DMS79 (cell line): ENCODE measurements around the gene GANC.
"Not testable (repeated sequence)": the region's sequence is repeated elsewhere in the genome, so short reads cannot be mapped to it uniquely, and the experiment has no call there.

Experiments
- DNase-seq: peaks from one replicate; lab custom pipeline; 2025; lab: John Stamatoyannopoulos, UW

Gene GANC

DNA sequence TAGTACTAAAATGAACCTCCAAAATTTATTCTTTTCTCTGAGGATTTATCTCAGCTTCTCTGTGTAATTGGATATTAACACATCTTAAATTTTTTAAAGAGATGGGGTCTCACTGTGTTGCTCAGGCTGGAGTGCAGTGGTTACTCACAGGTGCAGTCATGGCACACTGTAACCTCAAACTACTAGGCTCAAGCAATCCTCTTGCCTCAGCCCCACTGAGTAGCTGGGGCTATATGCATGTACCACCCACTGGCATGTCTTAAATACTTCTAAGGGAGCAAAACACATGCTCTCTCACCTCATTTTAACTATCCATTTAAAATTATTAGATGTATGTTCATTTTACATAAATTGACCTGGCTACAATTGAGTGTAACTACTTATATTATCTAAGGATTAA lies 11.6 kb downstream of the GANC start:
- no peak for DNase-seq

DNA sequence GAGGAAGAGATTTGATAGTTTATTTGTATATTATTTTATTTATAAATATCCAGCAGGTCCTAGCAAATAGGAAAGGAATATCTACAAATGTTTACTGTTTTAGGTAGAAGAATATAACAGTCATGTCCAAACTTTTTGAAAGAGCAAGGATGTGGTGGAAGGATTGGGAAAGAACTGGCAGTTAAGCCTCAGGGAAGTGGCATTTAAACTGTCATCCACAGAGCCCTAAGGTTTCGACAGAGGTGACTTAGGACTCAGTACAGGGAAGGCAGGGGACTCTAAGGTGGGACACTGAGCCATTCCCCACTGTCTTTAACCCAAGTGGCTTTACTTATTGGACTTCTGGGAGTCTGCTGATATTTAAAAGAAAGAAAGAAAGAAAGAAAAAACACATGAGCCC lies 12.0 kb downstream of the GANC start:
- DNase-seq, result no peak

DNA sequence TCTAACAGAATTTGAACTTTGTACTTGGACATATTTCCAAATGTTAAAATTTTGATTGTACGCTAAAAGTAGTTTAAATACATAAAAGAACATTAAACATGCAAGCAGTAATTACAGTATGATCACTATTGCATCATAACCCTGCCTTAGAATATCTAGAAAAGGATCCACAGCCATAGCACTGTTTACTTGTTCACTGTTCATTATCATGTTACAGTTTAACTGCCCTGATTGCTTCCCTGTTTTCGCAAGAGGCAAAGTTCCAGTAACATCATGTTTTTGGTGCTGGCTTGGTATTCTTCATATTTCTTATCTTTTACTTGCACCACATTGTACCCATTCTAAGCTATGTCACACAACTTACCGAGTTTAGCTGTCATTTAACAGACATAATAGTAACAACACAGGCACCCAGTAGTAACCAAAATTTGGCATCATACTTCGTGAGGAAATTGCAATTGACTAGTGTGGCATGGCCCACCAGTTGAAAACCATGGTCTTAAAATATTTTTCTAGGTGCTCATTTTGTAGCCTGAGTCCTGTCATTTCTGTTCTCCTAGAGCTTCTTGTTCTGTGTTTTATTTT lies 13.5 kb downstream of the GANC start:
- DNase-seq, result no peak

DNA sequence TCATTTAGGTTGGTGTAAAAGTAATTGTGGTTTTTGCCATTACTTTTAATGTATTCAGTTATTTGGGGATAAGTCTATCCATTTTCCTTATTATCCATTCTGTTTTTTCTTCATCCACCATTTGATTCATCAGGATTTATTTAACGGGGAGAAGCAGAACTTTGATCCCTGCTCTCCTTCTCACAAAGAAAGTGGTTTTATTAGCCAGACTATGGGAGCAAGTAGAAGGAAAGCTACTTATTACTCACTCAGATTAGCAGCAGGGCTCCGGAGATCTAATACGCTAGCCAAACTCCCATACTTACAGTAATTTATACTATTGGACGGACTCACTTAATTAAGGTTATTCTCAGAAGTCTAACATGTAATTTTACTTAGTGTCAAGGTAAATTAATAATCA lies 14.9 kb downstream of the GANC start:
- DNase-seq, result no peak

DNA sequence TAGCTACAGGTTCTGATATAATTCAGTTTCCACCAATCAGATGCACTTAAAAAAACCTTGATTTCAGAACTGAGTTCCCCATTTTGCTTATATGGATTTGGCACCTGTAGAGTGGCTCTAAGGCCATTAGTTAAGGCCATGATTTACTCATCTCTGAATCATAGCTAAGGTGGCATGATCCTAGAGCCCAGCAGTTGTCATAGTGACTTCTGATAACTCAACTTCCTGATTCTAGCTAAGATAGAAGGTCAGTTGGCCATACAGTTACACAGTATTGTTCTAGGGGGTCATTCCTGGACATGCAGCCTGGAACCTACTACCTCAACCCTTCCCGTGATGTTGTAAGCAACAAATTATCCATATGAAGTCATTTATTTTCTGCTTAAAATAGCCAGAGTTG lies 16.2 kb downstream of the GANC start:
- no peak for DNase-seq

DNA sequence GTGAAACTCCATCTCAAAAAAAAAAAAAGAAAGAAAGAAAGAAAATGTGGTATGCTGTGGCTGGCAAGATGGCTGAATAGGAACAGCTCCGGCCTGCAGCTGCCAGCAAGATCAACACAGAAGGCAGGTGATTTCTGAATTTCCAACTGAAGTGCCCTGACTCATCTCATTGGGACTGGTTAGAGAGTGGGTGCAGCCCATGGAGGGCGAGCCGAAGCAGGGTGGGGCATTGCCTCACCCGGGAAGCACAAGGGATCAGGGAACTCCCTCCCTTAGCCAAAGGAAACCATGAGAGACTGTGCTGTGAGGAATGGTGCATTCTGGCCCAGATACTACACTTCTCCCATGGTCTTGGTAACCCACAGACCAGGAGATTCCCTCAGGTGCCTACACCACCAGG lies 28.0 kb downstream of the GANC start:
- not testable (repeated sequence) for DNase-seq

DNA sequence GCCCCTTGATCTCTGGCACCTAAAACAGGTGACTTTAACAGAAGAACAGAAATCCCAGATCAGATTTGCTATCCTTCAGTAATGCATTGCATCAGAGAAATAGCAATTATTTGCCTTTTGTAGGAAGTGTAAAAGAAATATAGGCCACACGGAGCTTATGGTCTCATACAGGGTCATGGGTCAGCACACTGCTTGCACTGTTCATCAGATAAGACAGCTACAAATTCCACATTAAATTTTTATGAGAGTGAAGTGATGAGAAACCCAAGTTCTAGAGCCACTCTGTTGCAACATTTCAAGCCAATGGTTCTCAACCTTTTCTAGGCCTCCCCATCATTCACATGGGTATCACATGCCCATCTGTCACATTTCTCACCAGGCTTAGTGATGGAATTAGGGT lies 33.7 kb downstream of the GANC start:
- no peak for DNase-seq

DNA sequence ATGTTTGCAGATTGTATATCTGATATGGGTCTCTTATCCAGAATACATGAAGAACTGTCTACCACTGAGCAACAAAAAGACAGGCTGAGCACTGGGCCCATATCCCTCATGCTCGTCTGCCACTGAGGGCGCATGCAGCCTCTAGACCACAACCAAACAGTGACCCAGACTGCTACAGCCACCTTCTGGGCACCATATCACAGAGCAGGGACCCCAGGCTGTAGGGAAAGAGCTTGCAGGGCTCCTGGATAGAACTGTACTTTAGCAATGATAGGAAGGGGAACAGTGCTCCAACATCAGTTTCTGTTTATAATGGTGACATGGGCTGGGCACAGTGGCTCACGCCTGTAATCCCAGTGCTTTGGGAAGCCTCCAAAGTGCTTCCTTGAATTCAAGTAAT lies 40.5 kb downstream of the GANC start:
- DNase-seq, result no peak

DNA sequence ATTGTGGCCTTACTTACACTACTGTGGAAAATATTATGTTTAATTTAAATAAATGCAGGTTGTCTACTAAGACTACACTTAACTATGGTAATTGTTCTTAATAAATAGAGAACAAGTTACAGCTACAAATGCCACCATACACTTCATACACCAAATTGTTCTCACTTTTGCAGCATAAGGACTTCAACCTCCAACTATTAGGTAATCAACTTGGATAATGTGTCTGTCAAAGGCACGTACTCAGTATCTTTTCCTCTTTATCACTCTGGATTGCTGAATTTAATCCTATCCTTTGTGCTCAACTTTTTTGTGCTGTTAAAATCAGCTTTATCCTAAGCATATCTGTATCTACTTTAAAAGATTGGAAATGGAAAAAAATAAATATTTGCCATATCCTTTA lies 41.8 kb downstream of the GANC start:
- DNase-seq, result no peak

DNA sequence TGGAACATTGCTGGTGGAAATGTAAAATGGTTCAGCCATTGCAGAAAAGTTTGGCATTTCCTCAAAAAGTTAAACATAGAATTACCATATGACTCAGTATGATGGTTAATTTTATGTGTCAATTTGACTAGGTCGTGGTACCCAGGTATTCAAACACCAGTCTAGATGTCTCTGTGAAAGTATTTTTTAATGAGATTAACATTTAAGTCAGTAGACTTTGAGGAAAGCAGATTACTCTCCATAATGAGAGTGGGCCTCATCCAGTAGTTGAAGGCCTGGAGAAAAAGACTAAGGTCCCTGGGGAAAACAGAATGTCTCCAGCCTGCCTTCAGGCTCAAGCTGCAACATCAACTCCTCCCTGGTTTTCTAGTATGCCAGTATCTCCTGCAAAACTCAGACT lies 42.5 kb downstream of the GANC start:
- DNase-seq, result no peak

DNA sequence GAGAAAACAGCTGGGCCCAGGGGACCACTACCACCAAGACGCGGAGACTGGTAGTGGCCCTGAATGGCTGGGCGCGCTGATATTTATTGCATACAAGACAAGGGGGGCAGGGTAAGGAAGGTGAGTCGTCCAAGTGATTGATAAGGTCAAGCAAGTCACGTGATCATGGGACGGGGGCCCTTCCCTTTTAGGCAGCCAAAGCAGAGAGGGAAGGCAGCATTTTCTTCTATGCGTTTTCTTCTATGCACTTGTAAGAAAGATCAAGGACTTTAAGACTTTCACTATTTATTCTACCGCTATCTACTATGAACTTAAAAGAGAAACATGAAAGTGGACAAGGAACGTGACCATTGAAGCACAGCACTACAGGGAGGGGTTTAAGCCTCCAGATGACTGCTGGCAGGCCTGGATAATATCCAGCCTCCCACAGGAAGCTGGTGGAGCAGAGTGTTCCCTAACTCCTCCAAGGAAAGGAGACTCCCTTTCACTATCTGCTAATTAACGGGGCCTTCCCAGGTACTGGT lies 43.3 kb downstream of the GANC start:
- not testable (repeated sequence) for DNase-seq

DNA sequence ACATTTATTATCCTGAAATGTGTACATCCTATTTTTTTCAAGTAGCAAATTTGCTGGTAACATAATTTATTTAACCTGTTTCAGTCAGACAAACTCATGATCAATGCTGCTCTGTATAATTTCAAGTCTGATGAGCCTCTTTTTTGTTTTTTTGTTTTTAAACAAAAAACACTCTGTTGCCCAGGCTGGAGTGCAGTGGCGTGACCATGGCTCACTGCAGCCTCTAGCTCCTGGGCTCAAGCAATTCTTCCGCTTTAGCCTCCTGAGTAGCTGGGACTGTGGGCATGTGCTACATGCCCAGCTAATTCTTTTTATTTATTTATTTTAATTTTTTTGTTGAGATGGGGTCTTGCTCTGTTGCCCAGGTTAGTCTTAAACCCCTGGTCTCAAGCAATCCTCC lies 46.2 kb downstream of the GANC start:
- DNase-seq, result no peak

DNA sequence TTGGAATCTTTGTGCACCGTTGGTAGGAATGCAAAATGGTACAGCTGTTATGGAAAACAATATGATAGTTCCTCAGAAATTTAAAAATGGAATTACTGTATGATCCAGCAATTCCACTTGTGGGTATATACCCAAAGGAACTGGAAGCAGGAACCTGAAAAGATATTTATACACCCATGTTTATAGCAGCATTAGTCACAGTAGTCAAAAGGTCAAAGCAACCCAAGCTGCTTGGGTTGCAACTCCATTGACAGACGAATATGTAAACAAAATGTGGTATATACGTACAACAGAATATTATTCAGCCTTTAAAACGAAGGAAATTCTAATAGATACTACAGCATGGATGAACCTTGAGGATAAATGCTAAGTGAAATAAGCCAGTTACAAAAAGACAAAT lies 51.3 kb downstream of the GANC start:
- DNase-seq, result no peak

DNA sequence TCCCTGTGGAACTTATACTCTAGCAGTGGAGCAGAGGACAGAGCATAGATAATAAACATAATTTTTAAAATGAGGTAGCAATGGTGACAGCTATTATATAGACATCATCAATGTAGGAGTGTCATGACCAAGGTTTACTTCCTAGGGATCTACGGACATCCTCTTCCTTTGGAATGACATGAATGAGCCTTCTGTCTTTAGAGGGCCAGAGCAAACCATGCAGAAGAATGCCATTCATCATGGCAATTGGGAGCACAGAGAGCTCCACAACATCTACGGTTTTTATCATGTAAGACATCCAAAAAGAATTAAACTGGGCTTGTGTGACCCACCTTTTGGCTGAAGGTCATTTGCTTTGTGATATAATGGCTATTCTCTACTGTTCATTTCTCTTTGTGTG lies 56.2 kb downstream of the GANC start:
- DNase-seq, result no peak

DNA sequence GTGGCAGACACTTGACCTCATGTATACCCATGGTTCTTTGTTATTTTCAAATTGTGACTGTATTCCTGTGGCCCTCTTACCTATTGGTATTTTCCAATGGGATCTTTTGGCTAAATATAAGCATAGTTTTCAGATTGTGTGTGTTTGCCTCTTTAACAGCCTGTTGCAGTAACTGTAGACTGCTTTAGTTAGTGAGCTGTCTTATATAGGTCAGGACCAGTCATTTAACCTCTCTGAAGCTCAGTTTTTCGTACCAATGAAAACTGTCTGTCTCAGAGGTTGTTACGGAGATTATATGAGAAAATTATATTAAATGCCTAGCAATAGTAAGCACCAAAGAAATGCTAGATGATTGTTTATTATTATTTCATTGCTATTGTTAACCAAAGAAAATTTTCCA lies 57.0 kb downstream of the GANC start:
- no peak for DNase-seq

DNA sequence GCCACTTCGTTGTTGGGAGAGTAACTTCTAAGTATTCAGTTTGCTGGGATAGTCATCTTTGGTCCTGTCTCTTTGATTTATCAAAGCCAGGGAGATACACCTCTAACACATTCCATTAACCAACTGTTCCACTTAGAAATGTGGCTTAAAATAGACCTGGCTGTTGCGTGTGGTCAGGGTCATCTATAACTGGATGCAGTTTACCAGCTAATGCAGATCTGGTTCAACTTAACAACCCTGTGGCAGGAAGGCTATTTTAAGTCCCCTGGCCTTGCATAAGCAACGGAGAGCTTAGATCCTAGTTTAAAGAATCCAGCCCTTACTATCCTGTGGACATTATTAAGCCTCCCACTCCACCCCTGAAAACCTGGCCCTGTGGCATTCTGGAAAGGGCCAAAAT lies 58.2 kb downstream of the GANC start:
- DNase-seq, result no peak

DNA sequence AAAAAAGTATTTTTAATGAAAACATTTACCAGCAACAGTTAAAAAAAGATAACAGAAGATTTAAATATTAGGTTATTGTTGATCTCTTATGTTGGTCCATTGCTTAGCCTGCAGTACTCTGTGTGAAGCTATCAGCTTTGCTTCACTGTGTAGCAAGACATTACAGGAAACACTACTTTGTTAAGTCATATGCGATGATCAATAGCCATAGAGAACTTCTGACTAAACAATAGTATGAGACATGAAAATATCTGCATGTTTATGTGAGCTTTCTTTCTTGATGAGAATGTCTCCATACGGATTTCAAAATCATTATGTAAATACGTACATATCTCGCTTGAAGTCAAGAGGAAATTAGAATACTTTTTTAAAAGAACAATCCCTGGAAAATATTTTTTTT lies 59.3 kb downstream of the GANC start:
- no peak for DNase-seq

DNA sequence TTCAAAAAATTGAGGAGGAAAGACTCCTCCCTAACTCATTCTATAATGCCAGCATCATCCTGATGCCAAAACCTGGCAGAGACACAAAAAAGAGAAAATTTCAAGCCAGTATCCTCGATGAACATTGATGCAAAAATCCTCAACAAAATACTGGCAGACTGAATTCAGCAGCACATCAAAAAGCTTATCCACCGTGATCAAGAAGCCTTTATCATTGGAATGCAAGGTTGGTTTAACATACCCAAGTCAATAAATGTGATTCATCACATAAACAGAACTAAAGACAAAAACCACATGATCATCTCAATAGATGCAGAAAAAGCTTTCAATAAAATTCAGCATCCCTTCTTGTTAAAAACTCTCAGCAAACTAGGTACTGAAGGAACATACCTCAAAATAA lies 62.1 kb downstream of the GANC start:
- DNase-seq, result no peak

DNA sequence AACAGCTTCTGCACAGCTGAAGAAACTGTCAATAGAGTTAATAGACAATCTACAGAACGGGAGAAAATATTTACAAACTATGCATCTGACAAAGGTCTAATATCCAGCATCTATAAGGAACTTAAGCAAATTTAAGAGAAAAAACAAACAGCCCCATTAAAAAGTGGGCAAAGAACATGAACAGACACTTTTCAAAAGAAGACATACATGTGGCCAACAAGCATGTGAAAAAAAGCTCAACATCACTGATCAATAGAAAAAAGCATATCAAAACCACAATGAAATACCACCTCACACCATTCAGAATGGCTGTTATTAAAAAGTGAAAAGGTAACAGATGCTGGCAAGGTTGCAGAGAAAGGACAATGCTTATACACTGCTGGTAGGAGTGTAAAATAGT lies 63.6 kb downstream of the GANC start:
- not testable (repeated sequence) for DNase-seq

DNA sequence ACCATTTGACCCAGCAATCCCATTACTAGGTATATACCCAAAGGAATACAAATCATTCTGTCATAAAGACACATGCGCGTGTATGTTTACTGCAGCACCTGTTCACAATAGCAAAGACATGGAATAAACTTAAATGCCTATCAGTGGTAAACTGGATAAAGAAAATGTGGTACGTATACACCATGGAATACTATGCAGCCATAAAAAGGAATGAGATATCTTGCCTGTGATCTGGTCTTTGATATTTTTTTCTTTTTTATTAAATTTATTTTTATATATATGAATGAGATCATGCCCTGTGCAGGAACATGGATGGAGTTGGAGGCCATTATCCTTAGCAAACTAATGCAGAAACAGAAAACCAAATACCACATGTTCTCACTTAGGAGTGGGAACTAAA lies 64.1 kb downstream of the GANC start:
- DNase-seq, result not testable (repeated sequence)

DNA sequence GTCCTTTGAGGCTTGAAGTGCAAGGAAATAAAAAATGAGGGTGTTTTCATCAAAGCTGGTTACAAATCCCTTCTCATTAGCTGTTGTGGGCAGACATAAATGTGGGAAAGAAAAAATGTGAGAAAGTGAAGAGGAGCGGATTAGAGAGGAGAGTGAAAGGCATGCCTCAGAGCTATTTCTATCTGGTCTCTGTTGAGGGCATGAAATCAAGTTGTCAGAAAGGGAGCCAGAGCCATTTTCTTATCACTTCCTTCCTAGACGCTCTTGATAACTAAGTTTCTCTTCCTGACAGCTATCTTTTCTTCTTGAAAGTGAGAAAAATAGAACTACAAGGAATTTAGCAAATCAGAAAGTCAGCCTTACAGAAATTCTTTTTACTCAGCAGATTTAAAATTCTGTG lies 65.5 kb downstream of the GANC start:
- no peak for DNase-seq

DNA sequence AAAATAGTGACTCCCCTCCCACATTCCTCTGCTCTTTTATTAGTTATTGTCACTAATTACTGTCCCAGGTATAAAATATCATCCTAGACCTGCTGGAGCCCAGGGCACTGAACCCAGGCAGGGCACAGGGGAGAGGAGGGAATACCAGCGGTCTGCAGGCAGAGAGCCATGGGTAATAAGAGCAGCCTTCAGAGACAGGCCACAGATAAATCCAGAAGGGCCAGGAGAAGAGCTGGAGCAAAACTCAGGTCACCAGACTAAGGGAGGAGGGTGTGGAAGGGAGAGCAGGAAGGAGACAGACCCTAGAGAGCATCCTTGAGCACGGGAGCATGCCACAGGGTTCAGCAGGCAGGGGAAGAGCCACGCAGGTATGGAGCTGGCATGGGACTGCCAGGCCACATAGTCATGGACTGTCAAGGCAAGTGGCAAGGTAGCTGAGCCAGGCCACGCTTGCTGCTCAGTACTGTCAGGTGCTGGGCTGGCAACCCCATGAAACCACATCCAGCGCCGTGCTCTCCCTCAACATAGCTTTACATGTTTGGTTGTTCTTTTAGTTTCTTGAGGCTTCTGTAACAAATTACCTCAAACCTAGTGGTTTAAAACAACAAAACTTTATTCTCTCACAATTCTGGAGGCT lies 70.7 kb downstream of the GANC start:
- no peak for DNase-seq

DNA sequence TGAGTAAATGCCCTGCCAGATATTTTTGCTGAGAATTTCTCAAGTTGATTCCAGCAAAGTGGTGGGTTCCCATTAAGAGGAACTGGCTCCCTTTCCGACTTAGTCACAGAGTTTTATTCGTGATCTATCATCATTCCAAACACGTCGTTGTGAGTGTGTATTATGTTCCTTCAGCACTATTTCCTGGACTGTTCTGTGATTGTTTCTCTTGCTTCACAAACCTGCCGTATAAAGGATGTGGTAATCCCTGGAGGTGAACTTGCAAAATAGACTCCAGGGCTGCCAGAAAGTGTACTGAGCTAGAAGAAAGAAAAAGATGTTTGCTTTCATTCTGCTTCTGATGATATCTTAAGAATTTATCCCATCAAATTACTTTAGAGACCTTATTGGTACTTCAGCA lies 71.8 kb downstream of the GANC start:
- no peak for DNase-seq

DNA sequence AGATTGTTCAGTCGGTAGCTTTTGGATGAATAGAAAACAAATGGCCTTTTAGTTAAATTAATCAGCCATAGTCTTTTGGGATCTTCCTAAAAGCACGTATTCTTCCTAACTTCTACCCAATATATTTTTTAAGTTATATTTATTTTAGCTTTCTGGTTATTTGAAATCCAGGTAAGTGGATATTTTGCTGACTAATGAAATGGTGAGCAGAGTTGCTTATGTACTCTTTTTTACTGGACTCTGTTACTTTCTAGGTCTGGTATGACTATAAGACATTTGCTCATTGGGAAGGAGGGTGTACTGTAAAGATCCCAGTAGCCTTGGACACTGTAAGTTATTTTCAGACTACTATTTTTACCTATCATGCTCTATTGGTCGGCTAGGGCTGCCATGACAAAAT lies 72.5 kb downstream of the GANC start:
- no peak for DNase-seq
